ENCODE data around the gene ANKRD17. TPM values are rescaled to one million over a fixed set of nuclear protein-coding genes. Genes with fewer than 3 reads are reported as not detected.

The ANKRD17 gene
- total RNA-seq, 1 experiment from 2014 or later: 51.2 TPM

DNA sequence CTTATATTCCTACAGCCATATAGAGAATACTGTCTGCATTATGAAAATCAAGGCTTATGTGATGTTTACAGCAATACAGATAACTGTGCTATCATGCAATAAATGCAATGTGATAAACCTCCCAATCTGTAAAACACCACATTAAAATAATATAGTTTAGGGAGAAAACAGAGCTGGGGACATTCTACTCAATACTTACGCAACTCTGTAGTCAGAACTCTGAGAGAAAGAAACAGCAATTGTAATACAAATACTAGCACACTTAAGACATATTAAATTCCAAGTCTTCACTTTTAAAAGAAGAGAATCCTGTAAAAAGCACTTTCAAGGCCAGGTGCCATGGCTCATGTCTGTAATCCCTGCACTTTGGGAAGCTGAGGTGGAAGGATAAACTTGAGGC, 61.4 kb downstream of the ANKRD17 start:
- no peaks in the 10 kb centered on the region for H3K9me3 ChIP-seq (ENCODE audit: low read length)
- CTCF ChIA-PET: no interaction called here
- intact Hi-C loops (cut with micrococcal nuclease): loop anchor here (2.0 kb wide), 1 partner anchor 16 kb away; no protein-coding TSS in a partner anchor
- H3K27me3 ChIP-seq (ENCODE audit: low read length): no peaks in the 10 kb centered on the region
- no peak overlapping the region for H3K9ac ChIP-seq (ENCODE audit: low read length)
- peaks cover 97% of the 10 kb centered on the region for H3K79me2 ChIP-seq (ENCODE audit: low read length)
- H2AFZ ChIP-seq (ENCODE audit: low read length): no peak overlapping the region
- DNase-seq (no peak), ATAC-seq (no peak)
- POLR2A ChIA-PET (ENCODE audit: unreplicated experiment): no interaction called here
- H3K27ac ChIP-seq (ENCODE audit: low read length): no peak overlapping the region
- H3K4me2 ChIP-seq (ENCODE audit: low read length): no peak overlapping the region
- no peak overlapping the region for H3K4me3 ChIP-seq (ENCODE audit: low read length)
- BruUV-seq (replicated peaks): no TSS peak
- H4K20me1 ChIP-seq (ENCODE audit: low read length): peaks cover 27% of the 10 kb centered on the region
- no peaks in the 10 kb centered on the region for H3K9me2 ChIP-seq (replicated peaks; ENCODE audit: low read length)
- H3F3A ChIP-seq (ENCODE audit: low read length, unreplicated experiment): no peaks in the 10 kb centered on the region
- TF ChIP-seq EZH2 (IDR thresholded peaks at IDR 0.05; ENCODE audit: low read length, unreplicated experiment): no peak
- TF ChIP-seq EZH2phosphoT487 (IDR thresholded peaks at IDR 0.05; ENCODE audit: borderline replicate concordance, low read length): no peak
- TF ChIP-seq, protein P1, sequence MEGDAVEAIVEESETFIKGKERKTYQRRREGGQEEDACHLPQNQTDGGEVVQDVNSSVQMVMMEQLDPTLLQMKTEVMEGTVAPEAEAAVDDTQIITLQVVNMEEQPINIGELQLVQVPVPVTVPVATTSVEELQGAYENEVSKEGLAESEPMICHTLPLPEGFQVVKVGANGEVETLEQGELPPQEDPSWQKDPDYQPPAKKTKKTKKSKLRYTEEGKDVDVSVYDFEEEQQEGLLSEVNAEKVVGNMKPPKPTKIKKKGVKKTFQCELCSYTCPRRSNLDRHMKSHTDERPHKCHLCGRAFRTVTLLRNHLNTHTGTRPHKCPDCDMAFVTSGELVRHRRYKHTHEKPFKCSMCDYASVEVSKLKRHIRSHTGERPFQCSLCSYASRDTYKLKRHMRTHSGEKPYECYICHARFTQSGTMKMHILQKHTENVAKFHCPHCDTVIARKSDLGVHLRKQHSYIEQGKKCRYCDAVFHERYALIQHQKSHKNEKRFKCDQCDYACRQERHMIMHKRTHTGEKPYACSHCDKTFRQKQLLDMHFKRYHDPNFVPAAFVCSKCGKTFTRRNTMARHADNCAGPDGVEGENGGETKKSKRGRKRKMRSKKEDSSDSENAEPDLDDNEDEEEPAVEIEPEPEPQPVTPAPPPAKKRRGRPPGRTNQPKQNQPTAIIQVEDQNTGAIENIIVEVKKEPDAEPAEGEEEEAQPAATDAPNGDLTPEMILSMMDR (conservative IDR thresholded peaks at IDR 0.05; ENCODE audit: low read depth, low read length): no peak
- no peaks in the 10 kb centered on the region for H3K36me3 ChIP-seq (ENCODE audit: low read depth, low read length)
- peaks cover 5% of the 10 kb centered on the region; the same call in 1 of the 2 replicates for H3K4me1 ChIP-seq (ENCODE audit: insufficient read depth, low read length)

DNA sequence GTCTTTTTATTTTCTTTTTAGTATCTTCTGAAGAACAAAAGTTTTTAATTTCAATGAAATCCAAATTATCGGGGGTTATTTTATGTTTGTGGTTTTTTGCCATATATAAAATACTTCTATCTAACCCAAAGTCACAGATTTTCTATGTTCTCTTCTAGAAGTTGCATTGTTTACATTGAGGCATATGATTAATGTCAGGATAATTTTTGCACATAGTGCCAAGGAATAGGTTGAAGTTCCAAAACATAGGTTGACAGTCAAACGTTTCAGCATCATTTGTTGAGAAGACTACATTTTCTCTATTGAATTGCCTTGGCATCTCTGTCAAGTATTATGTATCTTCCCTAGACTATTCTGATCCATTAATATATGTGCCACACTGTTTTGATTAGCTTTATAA, 64.5 kb downstream of the ANKRD17 start:
- Histone ChIP-seq H3K27me3 (ENCODE audit: low read length) (no peaks in the 10 kb centered on the region), H3K4me2 (ENCODE audit: low read length) (no peak overlapping the region), H2AFZ (ENCODE audit: low read length) (no peak overlapping the region), H3K9me3 (ENCODE audit: low read length) (no peaks in the 10 kb centered on the region), H3K9ac (ENCODE audit: low read length) (no peak overlapping the region), H3K9me2 (replicated peaks; ENCODE audit: low read length) (no peaks in the 10 kb centered on the region), H3K79me2 (ENCODE audit: low read length) (peaks cover 94% of the 10 kb centered on the region), H3K36me3 (ENCODE audit: low read depth, low read length) (peaks cover 2% of the 10 kb centered on the region; the same call in 1 of the 2 replicates), H3F3A (ENCODE audit: low read length, unreplicated experiment) (no peaks in the 10 kb centered on the region), H3K4me1 (ENCODE audit: insufficient read depth, low read length) (peaks cover 5% of the 10 kb centered on the region; the same call in 1 of the 2 replicates), H3K4me3 (ENCODE audit: low read length) (no peak overlapping the region), H4K20me1 (ENCODE audit: low read length) (peaks cover 16% of the 10 kb centered on the region; the same call in 1 of the 2 replicates), H3K27ac (ENCODE audit: low read length) (no peak overlapping the region)
- ChIA-PET POLR2A (ENCODE audit: unreplicated experiment) (no interaction called here), CTCF (no interaction called here)
- BruUV-seq (replicated peaks): no TSS peak
- TF ChIP-seq, protein P1 (conservative IDR thresholded peaks at IDR 0.05; ENCODE audit: low read depth, low read length): no peak
- TF ChIP-seq EZH2 (IDR thresholded peaks at IDR 0.05; ENCODE audit: low read length, unreplicated experiment) (no peak), EZH2phosphoT487 (IDR thresholded peaks at IDR 0.05; ENCODE audit: borderline replicate concordance, low read length) (no peak)
- intact Hi-C loops (cut with micrococcal nuclease): no loop called here
- DNase-seq: peak; percentile 40
- ATAC-seq: peak; percentile 70

DNA sequence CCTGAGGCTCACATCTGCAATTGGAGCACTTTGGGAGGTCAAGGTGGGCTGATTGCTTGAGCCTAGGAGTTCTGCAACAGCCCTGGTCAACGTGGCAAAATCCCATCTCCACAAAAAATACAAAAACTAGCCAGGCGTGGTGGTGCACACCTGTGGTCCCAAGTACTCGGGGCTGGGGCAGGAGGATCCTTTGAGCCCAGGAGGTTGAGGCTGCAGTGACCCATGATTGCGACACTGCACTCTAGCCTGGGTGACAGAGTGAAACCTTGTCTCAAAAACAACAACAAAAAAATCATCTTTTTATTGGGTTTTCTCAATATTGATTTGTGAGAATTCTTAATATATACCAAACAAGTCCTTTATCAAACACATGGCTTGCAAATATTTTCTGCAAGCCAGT, 64.9 kb downstream of the ANKRD17 start:
- H3K4me3 ChIP-seq (ENCODE audit: low read length): no peak overlapping the region
- H3K36me3 ChIP-seq (ENCODE audit: low read depth, low read length): peaks cover 3% of the 10 kb centered on the region; the same call in 1 of the 2 replicates
- H3F3A ChIP-seq (ENCODE audit: low read length, unreplicated experiment): no peaks in the 10 kb centered on the region
- intact Hi-C loops (cut with micrococcal nuclease): no loop called here
- peaks cover 94% of the 10 kb centered on the region for H3K79me2 ChIP-seq (ENCODE audit: low read length)
- ChIA-PET CTCF (no interaction called here), POLR2A (ENCODE audit: unreplicated experiment) (no interaction called here)
- H3K9me2 ChIP-seq (replicated peaks; ENCODE audit: low read length): no peaks in the 10 kb centered on the region
- H2AFZ ChIP-seq (ENCODE audit: low read length): no peak overlapping the region
- H4K20me1 ChIP-seq (ENCODE audit: low read length): peaks cover 16% of the 10 kb centered on the region; the same call in 1 of the 2 replicates
- no peak overlapping the region for H3K27ac ChIP-seq (ENCODE audit: low read length)
- ATAC-seq (no peak), DNase-seq (no peak)
- peaks cover 5% of the 10 kb centered on the region; the same call in 1 of the 2 replicates for H3K4me1 ChIP-seq (ENCODE audit: insufficient read depth, low read length)
- no peak overlapping the region for H3K4me2 ChIP-seq (ENCODE audit: low read length)
- no peak overlapping the region for H3K9ac ChIP-seq (ENCODE audit: low read length)
- no peak for TF ChIP-seq EZH2phosphoT487 (IDR thresholded peaks at IDR 0.05; ENCODE audit: borderline replicate concordance, low read length)
- TF ChIP-seq, protein P1 (conservative IDR thresholded peaks at IDR 0.05; ENCODE audit: low read depth, low read length): no peak
- TF ChIP-seq EZH2 (IDR thresholded peaks at IDR 0.05; ENCODE audit: low read length, unreplicated experiment): no peak
- no peaks in the 10 kb centered on the region for H3K9me3 ChIP-seq (ENCODE audit: low read length)
- BruUV-seq (replicated peaks): no TSS peak
- H3K27me3 ChIP-seq (ENCODE audit: low read length): no peaks in the 10 kb centered on the region
